ENCODE measurements around the gene STAT2.

- TF ChIP-seq POLR2A (IDR thresholded peaks at IDR 0.05) (no peak), CTCF (IDR thresholded peaks at IDR 0.05) (no peak)
Measured at GRCh38 chr12:56358836-56359532, 923 bp downstream of the STAT2 start.

Data from stomach (tissue), 4 donors.